AG09309 (cell line): ENCODE results near the gene FDX1.

Experiments used
- DNase-seq: peaks from one replicate; pipeline ENCODE4 v3.0.0-alpha.2; 2010; ENCODE audit warnings: low read depth
- H3K4me3 ChIP-seq: 2 replicates; pipeline ENCODE4 v1.5.1; 2011; ENCODE audit warnings: mild to moderate bottlenecking, low read depth, low read length, moderate library complexity; ENCODE audit not compliant: control insufficient read depth
- CTCF ChIP-seq: IDR thresholded peaks from 2 replicates; pipeline ENCODE4 v1.5.1; 2011; ENCODE audit warnings: mild to moderate bottlenecking, low read depth, low read length, inconsistent platforms; ENCODE audit not compliant: insufficient read depth, control insufficient read depth; ENCODE audit errors: missing control alignments

Gene FDX1

GRCh38 chr11:110501428-110501827, 71.7 kb downstream of the FDX1 start:
- H3K4me3 ChIP-seq = no peak overlapping the region
- TF ChIP-seq CTCF = no peak
- no peak for DNase-seq

GRCh38 chr11:110505528-110506284, 76.0 kb downstream of the FDX1 start:
- no peak for TF ChIP-seq CTCF
- no peak overlapping the region for H3K4me3 ChIP-seq
- DNase-seq = no peak

GRCh38 chr11:110507328-110507727, 77.6 kb downstream of the FDX1 start:
- DNase-seq = no peak

GRCh38 chr11:110508786-110509185, 79.0 kb downstream of the FDX1 start:
- H3K4me3 ChIP-seq = no peak overlapping the region
- no peak for DNase-seq
- no peak for TF ChIP-seq CTCF

More at GRCh38 chr11:110507328-110507727, 77.6 kb downstream of the FDX1 start:
- H3K4me3 ChIP-seq = no peak overlapping the region
- TF ChIP-seq CTCF = no peak

- DNase-seq = no peak
- no peak for TF ChIP-seq CTCF
- H3K4me3 ChIP-seq = no peak overlapping the region
Measured at GRCh38 chr11:110509472-110509871, 79.7 kb downstream of the FDX1 start.

- H3K4me3 ChIP-seq = no peak overlapping the region
- DNase-seq = no peak
- TF ChIP-seq CTCF = no peak
Measured at GRCh38 chr11:110512026-110512425, 82.3 kb downstream of the FDX1 start.

GRCh38 chr11:110513259-110513801, 83.6 kb downstream of the FDX1 start:
- TF ChIP-seq CTCF = no peak
- H3K4me3 ChIP-seq = no peak overlapping the region
- no peak for DNase-seq
